ENCODE data around the gene NAP1L5. TPM values are rescaled to one million over a fixed set of nuclear protein-coding genes. Genes with fewer than 3 reads are reported as not detected.

NAP1L5 gene
- total and polyA plus RNA-seq, 2 experiments from 2014 or later: 2.0 to 2.4 TPM

GRCh38 chr4:88674979-88675378 is 22.6 kb downstream of the NAP1L5 start:
- DNase-seq (ENCODE audit: low spot score) (no peak), ATAC-seq (no peak)
- no peak overlapping the region for H3K4me3 ChIP-seq
- H3K4me2 ChIP-seq: no peak overlapping the region
- Mint-ChIP-seq H3K4me3 (no peak overlapping the region), H3K4me1 (peaks cover 9% of the 10 kb centered on the region; the same call in 2 of the 3 replicates), H3K9me3 (no peaks in the 10 kb centered on the region), H3K27me3 (ENCODE audit: insufficient read depth, low read depth, poor library complexity) (peaks cover 3% of the 10 kb centered on the region), H3K27ac (no peak overlapping the region), H3K36me3 (ENCODE audit: low read depth) (no peaks in the 10 kb centered on the region)
- TF ChIP-seq NANOG (IDR thresholded peaks at IDR 0.05; ENCODE audit: borderline replicate concordance) (no peak), JUNB (IDR thresholded peaks at IDR 0.05; ENCODE audit: unreplicated experiment) (no peak), CREB1 (CRISPR knock-in tag; IDR thresholded peaks at IDR 0.05; ENCODE audit: low read depth) (no peak), ZNF331 (CRISPR knock-in tag; IDR thresholded peaks at IDR 0.05; ENCODE audit: low read depth) (no peak), ZNF114 (CRISPR knock-in tag; IDR thresholded peaks at IDR 0.05) (no peak)
- no peaks in the 10 kb centered on the region for H3K79me2 ChIP-seq (replicated peaks; ENCODE audit: insufficient read depth)
- H3K36me3 ChIP-seq (ENCODE audit: insufficient read depth): no peaks in the 10 kb centered on the region
- no peaks in the 10 kb centered on the region for H3K27me3 ChIP-seq (ENCODE audit: insufficient read depth)
- H2AFZ ChIP-seq: no peak overlapping the region
- no peaks in the 10 kb centered on the region for H3K9me2 ChIP-seq (ENCODE audit: insufficient read depth)
- H3K27ac ChIP-seq (ENCODE audit: low read depth): no peak overlapping the region
- H4K20me1 ChIP-seq (replicated peaks; ENCODE audit: insufficient read depth): no peaks in the 10 kb centered on the region
- no peaks in the 10 kb centered on the region for H3F3A ChIP-seq (replicated peaks; ENCODE audit: low read depth)
- no peaks in the 10 kb centered on the region; the same call in 1 of the 2 replicates for H3K4me1 ChIP-seq (ENCODE audit: insufficient read depth)

GRCh38 chr4:88674565-88674964 is 23.1 kb downstream of the NAP1L5 start:
- Mint-ChIP-seq H3K4me1 (peaks cover 9% of the 10 kb centered on the region; the same call in 2 of the 3 replicates), H3K27me3 (ENCODE audit: insufficient read depth, low read depth, poor library complexity) (peaks cover 3% of the 10 kb centered on the region), H3K9me3 (no peaks in the 10 kb centered on the region), H3K27ac (no peak overlapping the region), H3K36me3 (ENCODE audit: low read depth) (no peaks in the 10 kb centered on the region), H3K4me3 (no peak overlapping the region)
- H3K27me3 ChIP-seq (ENCODE audit: insufficient read depth): no peaks in the 10 kb centered on the region
- H4K20me1 ChIP-seq (replicated peaks; ENCODE audit: insufficient read depth): no peaks in the 10 kb centered on the region
- H3K36me3 ChIP-seq (ENCODE audit: insufficient read depth): no peaks in the 10 kb centered on the region
- ATAC-seq: no peak
- no peaks in the 10 kb centered on the region for H3K79me2 ChIP-seq (replicated peaks; ENCODE audit: insufficient read depth)
- H2AFZ ChIP-seq: no peak overlapping the region
- H3K4me1 ChIP-seq (ENCODE audit: insufficient read depth): no peaks in the 10 kb centered on the region; the same call in 1 of the 2 replicates
- DNase-seq (ENCODE audit: low spot score): no peak
- no peaks in the 10 kb centered on the region for H3F3A ChIP-seq (replicated peaks; ENCODE audit: low read depth)
- H3K4me3 ChIP-seq: no peak overlapping the region
- no peak overlapping the region for H3K4me2 ChIP-seq
- no peak overlapping the region for H3K27ac ChIP-seq (ENCODE audit: low read depth)
- H3K9me2 ChIP-seq (ENCODE audit: insufficient read depth): no peaks in the 10 kb centered on the region
- TF ChIP-seq POLR2AphosphoS5 (IDR thresholded peaks at IDR 0.05; ENCODE audit: low read depth) (no peak), STAT1 (IDR thresholded peaks at IDR 0.05; ENCODE audit: unreplicated experiment) (no peak), JUNB (IDR thresholded peaks at IDR 0.05; ENCODE audit: unreplicated experiment) (no peak), ZNF114 (CRISPR knock-in tag; IDR thresholded peaks at IDR 0.05) (no peak), EZH2 (IDR thresholded peaks at IDR 0.05; ENCODE audit: low read depth, unreplicated experiment) (no peak), ZNF331 (CRISPR knock-in tag; IDR thresholded peaks at IDR 0.05; ENCODE audit: low read depth) (no peak), NANOG (IDR thresholded peaks at IDR 0.05; ENCODE audit: borderline replicate concordance) (no peak)
- TF ChIP-seq, protein P1, sequence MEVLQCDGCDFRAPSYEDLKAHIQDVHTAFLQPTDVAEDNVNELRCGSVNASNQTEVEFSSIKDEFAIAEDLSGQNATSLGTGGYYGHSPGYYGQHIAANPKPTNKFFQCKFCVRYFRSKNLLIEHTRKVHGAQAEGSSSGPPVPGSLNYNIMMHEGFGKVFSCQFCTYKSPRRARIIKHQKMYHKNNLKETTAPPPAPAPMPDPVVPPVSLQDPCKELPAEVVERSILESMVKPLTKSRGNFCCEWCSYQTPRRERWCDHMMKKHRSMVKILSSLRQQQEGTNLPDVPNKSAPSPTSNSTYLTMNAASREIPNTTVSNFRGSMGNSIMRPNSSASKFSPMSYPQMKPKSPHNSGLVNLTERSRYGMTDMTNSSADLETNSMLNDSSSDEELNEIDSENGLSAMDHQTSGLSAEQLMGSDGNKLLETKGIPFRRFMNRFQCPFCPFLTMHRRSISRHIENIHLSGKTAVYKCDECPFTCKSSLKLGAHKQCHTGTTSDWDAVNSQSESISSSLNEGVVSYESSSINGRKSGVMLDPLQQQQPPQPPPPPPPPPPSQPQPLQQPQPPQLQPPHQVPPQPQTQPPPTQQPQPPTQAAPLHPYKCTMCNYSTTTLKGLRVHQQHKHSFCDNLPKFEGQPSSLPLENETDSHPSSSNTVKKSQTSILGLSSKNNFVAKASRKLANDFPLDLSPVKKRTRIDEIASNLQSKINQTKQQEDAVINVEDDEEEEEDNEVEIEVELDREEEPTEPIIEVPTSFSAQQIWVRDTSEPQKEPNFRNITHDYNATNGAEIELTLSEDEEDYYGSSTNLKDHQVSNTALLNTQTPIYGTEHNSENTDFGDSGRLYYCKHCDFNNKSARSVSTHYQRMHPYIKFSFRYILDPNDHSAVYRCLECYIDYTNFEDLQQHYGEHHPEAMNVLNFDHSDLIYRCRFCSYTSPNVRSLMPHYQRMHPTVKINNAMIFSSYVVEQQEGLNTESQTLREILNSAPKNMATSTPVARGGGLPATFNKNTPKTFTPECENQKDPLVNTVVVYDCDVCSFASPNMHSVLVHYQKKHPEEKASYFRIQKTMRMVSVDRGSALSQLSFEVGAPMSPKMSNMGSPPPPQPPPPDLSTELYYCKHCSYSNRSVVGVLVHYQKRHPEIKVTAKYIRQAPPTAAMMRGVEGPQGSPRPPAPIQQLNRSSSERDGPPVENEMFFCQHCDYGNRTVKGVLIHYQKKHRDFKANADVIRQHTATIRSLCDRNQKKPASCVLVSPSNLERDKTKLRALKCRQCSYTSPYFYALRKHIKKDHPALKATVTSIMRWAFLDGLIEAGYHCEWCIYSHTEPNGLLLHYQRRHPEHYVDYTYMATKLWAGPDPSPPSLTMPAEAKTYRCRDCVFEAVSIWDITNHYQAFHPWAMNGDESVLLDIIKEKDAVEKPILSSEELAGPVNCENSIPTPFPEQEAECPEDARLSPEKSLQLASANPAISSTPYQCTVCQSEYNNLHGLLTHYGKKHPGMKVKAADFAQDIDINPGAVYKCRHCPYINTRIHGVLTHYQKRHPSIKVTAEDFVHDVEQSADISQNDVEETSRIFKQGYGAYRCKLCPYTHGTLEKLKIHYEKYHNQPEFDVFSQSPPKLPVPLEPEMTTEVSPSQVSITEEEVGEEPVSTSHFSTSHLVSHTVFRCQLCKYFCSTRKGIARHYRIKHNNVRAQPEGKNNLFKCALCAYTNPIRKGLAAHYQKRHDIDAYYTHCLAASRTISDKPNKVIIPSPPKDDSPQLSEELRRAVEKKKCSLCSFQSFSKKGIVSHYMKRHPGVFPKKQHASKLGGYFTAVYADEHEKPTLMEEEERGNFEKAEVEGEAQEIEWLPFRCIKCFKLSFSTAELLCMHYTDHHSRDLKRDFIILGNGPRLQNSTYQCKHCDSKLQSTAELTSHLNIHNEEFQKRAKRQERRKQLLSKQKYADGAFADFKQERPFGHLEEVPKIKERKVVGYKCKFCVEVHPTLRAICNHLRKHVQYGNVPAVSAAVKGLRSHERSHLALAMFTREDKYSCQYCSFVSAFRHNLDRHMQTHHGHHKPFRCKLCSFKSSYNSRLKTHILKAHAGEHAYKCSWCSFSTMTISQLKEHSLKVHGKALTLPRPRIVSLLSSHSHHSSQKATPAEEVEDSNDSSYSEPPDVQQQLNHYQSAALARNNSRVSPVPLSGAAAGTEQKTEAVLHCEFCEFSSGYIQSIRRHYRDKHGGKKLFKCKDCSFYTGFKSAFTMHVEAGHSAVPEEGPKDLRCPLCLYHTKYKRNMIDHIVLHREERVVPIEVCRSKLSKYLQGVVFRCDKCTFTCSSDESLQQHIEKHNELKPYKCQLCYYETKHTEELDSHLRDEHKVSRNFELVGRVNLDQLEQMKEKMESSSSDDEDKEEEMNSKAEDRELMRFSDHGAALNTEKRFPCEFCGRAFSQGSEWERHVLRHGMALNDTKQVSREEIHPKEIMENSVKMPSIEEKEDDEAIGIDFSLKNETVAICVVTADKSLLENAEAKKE (CRISPR knock-in tag; IDR thresholded peaks at IDR 0.05): no peak
- TF ChIP-seq, protein P2, sequence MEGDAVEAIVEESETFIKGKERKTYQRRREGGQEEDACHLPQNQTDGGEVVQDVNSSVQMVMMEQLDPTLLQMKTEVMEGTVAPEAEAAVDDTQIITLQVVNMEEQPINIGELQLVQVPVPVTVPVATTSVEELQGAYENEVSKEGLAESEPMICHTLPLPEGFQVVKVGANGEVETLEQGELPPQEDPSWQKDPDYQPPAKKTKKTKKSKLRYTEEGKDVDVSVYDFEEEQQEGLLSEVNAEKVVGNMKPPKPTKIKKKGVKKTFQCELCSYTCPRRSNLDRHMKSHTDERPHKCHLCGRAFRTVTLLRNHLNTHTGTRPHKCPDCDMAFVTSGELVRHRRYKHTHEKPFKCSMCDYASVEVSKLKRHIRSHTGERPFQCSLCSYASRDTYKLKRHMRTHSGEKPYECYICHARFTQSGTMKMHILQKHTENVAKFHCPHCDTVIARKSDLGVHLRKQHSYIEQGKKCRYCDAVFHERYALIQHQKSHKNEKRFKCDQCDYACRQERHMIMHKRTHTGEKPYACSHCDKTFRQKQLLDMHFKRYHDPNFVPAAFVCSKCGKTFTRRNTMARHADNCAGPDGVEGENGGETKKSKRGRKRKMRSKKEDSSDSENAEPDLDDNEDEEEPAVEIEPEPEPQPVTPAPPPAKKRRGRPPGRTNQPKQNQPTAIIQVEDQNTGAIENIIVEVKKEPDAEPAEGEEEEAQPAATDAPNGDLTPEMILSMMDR (conservative IDR thresholded peaks at IDR 0.05; ENCODE audit: low read depth in 2 of 2): no peak
- TF ChIP-seq, protein P3, sequence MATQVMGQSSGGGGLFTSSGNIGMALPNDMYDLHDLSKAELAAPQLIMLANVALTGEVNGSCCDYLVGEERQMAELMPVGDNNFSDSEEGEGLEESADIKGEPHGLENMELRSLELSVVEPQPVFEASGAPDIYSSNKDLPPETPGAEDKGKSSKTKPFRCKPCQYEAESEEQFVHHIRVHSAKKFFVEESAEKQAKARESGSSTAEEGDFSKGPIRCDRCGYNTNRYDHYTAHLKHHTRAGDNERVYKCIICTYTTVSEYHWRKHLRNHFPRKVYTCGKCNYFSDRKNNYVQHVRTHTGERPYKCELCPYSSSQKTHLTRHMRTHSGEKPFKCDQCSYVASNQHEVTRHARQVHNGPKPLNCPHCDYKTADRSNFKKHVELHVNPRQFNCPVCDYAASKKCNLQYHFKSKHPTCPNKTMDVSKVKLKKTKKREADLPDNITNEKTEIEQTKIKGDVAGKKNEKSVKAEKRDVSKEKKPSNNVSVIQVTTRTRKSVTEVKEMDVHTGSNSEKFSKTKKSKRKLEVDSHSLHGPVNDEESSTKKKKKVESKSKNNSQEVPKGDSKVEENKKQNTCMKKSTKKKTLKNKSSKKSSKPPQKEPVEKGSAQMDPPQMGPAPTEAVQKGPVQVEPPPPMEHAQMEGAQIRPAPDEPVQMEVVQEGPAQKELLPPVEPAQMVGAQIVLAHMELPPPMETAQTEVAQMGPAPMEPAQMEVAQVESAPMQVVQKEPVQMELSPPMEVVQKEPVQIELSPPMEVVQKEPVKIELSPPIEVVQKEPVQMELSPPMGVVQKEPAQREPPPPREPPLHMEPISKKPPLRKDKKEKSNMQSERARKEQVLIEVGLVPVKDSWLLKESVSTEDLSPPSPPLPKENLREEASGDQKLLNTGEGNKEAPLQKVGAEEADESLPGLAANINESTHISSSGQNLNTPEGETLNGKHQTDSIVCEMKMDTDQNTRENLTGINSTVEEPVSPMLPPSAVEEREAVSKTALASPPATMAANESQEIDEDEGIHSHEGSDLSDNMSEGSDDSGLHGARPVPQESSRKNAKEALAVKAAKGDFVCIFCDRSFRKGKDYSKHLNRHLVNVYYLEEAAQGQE (IDR thresholded peaks at IDR 0.05; ENCODE audit: unreplicated experiment): no peak

Data from GM23338 (cell line).